Panc1 (cell line): ENCODE data around the gene GAS5. TPM values are rescaled to one million over a fixed set of nuclear protein-coding genes. Genes with fewer than 3 reads are reported as not detected.

Experiments
- ATAC-seq: fragments of 200-7000 bp; cut with Tn5 transposase; 2 replicates; pipeline ENCODE4 v1.9.1; 2020; ENCODE audit warnings: mild to moderate bottlenecking, moderate library complexity
- BruUV-seq: library from RNA; stranded (reverse); fragments of 400-500 nt; replicated peaks from 2 replicates; lab custom pipeline; 2021; lab: Mats Ljungman, UMichigan
- CTCF ChIA-PET: fragments of 300-600 bp; sonication (Branson Sonifier 250); formaldehyde crosslinking; loops from one replicate; lab custom pipeline; 2022; ENCODE audit warnings: antibody characterized with exemption; lab: Charles Lee
- POLR2A ChIA-PET: fragments of 300-600 bp; sonication (Branson Sonifier 250); formaldehyde crosslinking; loops from one replicate; lab custom pipeline; 2022; ENCODE audit warnings: antibody characterized with exemption; lab: Charles Lee
- DNase-seq: peaks from one replicate; pipeline ENCODE4 v3.0.0-alpha.2; 2010; ENCODE audit warnings: low read depth, low spot score
- H3K27ac ChIP-seq: 2 replicates; pipeline ENCODE4 v1.5.1; 2011; ENCODE audit warnings: mild to moderate bottlenecking, low read length, inconsistent platforms
- H3K27me3 ChIP-seq: fragments of 200-500 bp; sonication (Bioruptor generic); 2 replicates; pipeline ENCODE4 v1.6.0; 2014; ENCODE audit warnings: low read length, inconsistent platforms; ENCODE audit not compliant: control insufficient read depth, insufficient read depth
- H3K36me3 ChIP-seq: fragments of 200-500 bp; sonication (Bioruptor generic); 2 replicates; pipeline ENCODE4 v1.5.1; 2014; ENCODE audit warnings: inconsistent platforms, mild to moderate bottlenecking, low read length, moderate library complexity; ENCODE audit not compliant: control insufficient read depth, insufficient read depth
- H3K4me1 ChIP-seq: 2 replicates; pipeline ENCODE4 v1.5.1; 2011; ENCODE audit warnings: inconsistent platforms, mild to moderate bottlenecking, low read length, moderate library complexity; ENCODE audit not compliant: control insufficient read depth, insufficient read depth
- H3K4me3 ChIP-seq, 2 experiments: 2 replicates each; pipeline ENCODE4 v1.5.1; 2011 to 2012; ENCODE audit warnings: low read depth in 2 of 2, low read length in 2 of 2, mild to moderate bottlenecking in 2 of 2, inconsistent platforms in 1 of 2, moderate library complexity in 1 of 2
- H3K9me3 ChIP-seq: fragments of 200-500 bp; sonication (Bioruptor generic); 2 replicates; pipeline ENCODE4 v1.5.1; 2014; ENCODE audit warnings: low read depth, mild to moderate bottlenecking, inconsistent platforms, low read length, moderate library complexity; ENCODE audit not compliant: control insufficient read depth, insufficient read depth
- POLR2AphosphoS5 ChIP-seq: IDR thresholded peaks from 2 replicates; pipeline ENCODE4 v1.6.1; 2012; ENCODE audit warnings: mild to moderate bottlenecking, low read depth, low read length, moderate library complexity
- SIN3A ChIP-seq: IDR thresholded peaks from 2 replicates; pipeline ENCODE4 v1.6.1; 2012; ENCODE audit warnings: low read depth, mild to moderate bottlenecking, low read length, moderate library complexity, borderline replicate concordance; ENCODE audit not compliant: insufficient read depth
- TCF7L2 ChIP-seq: IDR thresholded peaks from 2 replicates; pipeline ENCODE4 v1.6.1; 2011; ENCODE audit warnings: mild to moderate bottlenecking, low read depth, low read length, inconsistent platforms
- in situ Hi-C: cut with HindIII; loops from 2 replicates; pipeline ENCODE4 v1.10.0; 2016; ENCODE audit warnings: low sequenced_read_pairs, low pct_unique_long_range_greater_than_20kb
- intact Hi-C: fragments of 100-400 bp; cut with micrococcal nuclease; formaldehyde crosslinking; loops from one replicate; pipeline ENCODE4 v1.10.0; 2022; ENCODE audit not compliant: unreplicated experiment
- total RNA-seq: library from RNA; stranded (reverse); gene quantifications from one replicate; pipeline ENCODE4 v1.2.1, GENCODE V29; 2021; ENCODE audit not compliant: unreplicated experiment
- TF ChIP-seq, protein P1 (sequence below): fragments of 450-650 bp; IDR thresholded peaks from 2 replicates; pipeline ENCODE4 v1.5.1; 2017; ENCODE audit warnings: mild to moderate bottlenecking
- TF ChIP-seq, protein P2 (sequence below), 2 experiments: IDR thresholded peaks; 2 replicates each; pipeline ENCODE4 v1.6.1; 2011 to 2012; ENCODE audit warnings: low read depth in 2 of 2, control low read depth in 1 of 2, low read length in 1 of 2, mild to moderate bottlenecking in 1 of 2, moderate library complexity in 1 of 2; ENCODE audit not compliant: insufficient read depth in 1 of 2

GAS5 gene
- total RNA-seq, 1 experiment from 2014 or later = 236 TPM

DNA sequence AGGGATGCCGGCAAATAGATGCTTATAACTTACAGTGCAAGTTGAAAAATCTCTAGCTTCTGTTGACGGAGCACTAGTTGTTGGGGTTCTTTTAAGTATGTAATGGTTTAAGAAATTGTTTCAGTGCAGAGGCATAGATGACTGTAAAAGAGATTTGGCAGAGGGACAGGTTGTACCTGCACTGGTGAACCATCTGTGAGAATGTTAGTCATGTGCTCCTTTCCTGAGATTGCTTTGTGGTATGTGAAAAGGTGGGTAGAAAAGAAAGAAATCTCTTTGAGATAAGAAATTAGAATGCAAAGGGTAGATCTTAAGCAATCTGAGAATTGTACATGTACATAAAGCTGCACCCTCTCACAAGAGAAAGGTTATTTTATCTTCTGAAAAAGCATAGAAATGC, 19.8 kb upstream of the GAS5 start:
- peaks cover 5% of the 10 kb centered on the region; the same call in 1 of the 2 replicates for H3K36me3 ChIP-seq
- CTCF ChIA-PET = no interaction called here
- no peak for TF ChIP-seq SIN3A
- no peak for TF ChIP-seq TCF7L2
- TF ChIP-seq, protein P1, sequence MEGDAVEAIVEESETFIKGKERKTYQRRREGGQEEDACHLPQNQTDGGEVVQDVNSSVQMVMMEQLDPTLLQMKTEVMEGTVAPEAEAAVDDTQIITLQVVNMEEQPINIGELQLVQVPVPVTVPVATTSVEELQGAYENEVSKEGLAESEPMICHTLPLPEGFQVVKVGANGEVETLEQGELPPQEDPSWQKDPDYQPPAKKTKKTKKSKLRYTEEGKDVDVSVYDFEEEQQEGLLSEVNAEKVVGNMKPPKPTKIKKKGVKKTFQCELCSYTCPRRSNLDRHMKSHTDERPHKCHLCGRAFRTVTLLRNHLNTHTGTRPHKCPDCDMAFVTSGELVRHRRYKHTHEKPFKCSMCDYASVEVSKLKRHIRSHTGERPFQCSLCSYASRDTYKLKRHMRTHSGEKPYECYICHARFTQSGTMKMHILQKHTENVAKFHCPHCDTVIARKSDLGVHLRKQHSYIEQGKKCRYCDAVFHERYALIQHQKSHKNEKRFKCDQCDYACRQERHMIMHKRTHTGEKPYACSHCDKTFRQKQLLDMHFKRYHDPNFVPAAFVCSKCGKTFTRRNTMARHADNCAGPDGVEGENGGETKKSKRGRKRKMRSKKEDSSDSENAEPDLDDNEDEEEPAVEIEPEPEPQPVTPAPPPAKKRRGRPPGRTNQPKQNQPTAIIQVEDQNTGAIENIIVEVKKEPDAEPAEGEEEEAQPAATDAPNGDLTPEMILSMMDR = no peak
- TF ChIP-seq, protein P2, sequence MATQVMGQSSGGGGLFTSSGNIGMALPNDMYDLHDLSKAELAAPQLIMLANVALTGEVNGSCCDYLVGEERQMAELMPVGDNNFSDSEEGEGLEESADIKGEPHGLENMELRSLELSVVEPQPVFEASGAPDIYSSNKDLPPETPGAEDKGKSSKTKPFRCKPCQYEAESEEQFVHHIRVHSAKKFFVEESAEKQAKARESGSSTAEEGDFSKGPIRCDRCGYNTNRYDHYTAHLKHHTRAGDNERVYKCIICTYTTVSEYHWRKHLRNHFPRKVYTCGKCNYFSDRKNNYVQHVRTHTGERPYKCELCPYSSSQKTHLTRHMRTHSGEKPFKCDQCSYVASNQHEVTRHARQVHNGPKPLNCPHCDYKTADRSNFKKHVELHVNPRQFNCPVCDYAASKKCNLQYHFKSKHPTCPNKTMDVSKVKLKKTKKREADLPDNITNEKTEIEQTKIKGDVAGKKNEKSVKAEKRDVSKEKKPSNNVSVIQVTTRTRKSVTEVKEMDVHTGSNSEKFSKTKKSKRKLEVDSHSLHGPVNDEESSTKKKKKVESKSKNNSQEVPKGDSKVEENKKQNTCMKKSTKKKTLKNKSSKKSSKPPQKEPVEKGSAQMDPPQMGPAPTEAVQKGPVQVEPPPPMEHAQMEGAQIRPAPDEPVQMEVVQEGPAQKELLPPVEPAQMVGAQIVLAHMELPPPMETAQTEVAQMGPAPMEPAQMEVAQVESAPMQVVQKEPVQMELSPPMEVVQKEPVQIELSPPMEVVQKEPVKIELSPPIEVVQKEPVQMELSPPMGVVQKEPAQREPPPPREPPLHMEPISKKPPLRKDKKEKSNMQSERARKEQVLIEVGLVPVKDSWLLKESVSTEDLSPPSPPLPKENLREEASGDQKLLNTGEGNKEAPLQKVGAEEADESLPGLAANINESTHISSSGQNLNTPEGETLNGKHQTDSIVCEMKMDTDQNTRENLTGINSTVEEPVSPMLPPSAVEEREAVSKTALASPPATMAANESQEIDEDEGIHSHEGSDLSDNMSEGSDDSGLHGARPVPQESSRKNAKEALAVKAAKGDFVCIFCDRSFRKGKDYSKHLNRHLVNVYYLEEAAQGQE (IDR thresholded peaks at IDR 0.05; ENCODE audit: insufficient read depth in 1 of 2, low read depth in 2 of 2, low read length in 1 of 2) = no peak
- no peak for TF ChIP-seq POLR2AphosphoS5
- no peaks in the 10 kb centered on the region for H3K27me3 ChIP-seq
- intact Hi-C loops = no loop called here
- POLR2A ChIA-PET = no interaction called here
- no peaks in the 10 kb centered on the region for H3K9me3 ChIP-seq
- H3K4me1 ChIP-seq = no peaks in the 10 kb centered on the region
- H3K27ac ChIP-seq = no peak overlapping the region
- no TSS peak for BruUV-seq
- H3K4me3 ChIP-seq = no peak overlapping the region
- ATAC-seq = no peak
- in situ Hi-C loops = no loop called here
- DNase-seq = no peak

DNA sequence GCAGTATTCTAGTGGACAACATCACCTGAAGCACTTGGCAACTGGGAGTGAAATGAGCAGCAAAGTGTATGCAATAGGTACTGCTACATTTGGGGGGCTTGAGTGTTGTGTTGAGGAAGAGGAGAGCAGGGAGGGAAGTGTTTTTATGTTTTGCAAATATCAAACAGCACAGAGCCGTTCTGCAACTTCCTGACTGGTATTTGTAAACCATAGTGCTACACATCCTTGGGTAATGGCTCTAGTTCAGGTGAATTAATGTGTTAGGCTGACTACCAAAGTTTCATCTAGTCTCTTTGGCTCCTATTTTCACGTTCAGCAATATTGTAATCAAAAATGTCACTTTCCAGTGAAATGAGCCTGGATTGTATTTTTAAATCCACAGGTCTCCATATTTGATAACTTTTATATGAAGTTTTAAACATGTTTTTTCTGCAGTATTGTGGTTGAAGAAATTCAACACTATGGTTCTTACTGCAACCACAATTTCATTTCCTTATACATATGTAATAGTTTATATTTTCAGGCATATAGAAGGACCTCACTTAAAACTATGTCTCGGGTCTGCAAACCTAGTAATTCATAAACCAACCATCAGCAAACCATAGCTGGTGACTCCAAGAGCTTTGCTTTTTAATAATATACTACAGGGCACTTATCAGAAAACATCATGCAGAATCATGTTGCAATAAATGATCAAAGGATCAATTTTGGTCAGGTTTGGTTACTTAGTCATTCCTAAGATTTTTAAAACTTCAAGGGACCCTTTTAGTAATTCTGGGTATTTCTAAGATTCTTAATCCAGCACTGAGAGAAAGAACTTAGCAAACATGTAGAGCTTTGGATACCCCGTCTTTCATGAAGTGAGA, 19.2 kb upstream of the GAS5 start:
- Histone ChIP-seq H3K36me3 (peaks cover 5% of the 10 kb centered on the region; the same call in 1 of the 2 replicates), H3K27me3 (no peaks in the 10 kb centered on the region), H3K4me3 (no peak overlapping the region), H3K9me3 (no peaks in the 10 kb centered on the region), H3K27ac (no peak overlapping the region), H3K4me1 (no peaks in the 10 kb centered on the region)
- POLR2A ChIA-PET = no interaction called here
- DNase-seq (no peak), ATAC-seq (no peak)
- in situ Hi-C loops = no loop called here
- intact Hi-C loops = no loop called here
- CTCF ChIA-PET = no interaction called here
- no TSS peak for BruUV-seq
- TF ChIP-seq SIN3A = no peak
- TF ChIP-seq TCF7L2 = no peak
- no peak for TF ChIP-seq POLR2AphosphoS5
- TF ChIP-seq, protein P2 (IDR thresholded peaks at IDR 0.05; ENCODE audit: insufficient read depth in 1 of 2, low read depth in 2 of 2, low read length in 1 of 2) = no peak
- TF ChIP-seq, protein P1 = no peak
